ENCODE results near the gene SBNO2.

- TF ChIP-seq JUN (IDR thresholded peaks at IDR 0.05; ENCODE audit: borderline replicate concordance, low read depth, low read length) (no peak), JUN (CRISPR knock-in tag; IDR thresholded peaks at IDR 0.05; ENCODE audit: borderline replicate concordance) (no peak), AFF4 (CRISPR knock-in tag; IDR thresholded peaks at IDR 0.05) (no peak), POLR2G (IDR thresholded peaks at IDR 0.05; ENCODE audit: low read depth, low read length) (0 out of 2 replicates have a peak, but pooled peaks have one; percentile 36), MAX (CRISPR knock-in tag; IDR thresholded peaks at IDR 0.05) (no peak), POLR2AphosphoS5 (IDR thresholded peaks at IDR 0.05; ENCODE audit: control insufficient read depth, insufficient read depth, low read depth, low read length) (no peak), CEBPZ (IDR thresholded peaks at IDR 0.05; ENCODE audit: borderline replicate concordance, low read depth, low read length) (no peak), CHD4 (IDR thresholded peaks at IDR 0.05; ENCODE audit: insufficient read depth, insufficient replicate concordance, low read depth, low read length, poor library complexity, severe bottlenecking) (no peak), GABPA (tag; conservative IDR thresholded peaks at IDR 0.05; ENCODE audit: low read depth) (peak; percentile 48), BMI1 (IDR thresholded peaks at IDR 0.05; ENCODE audit: low read length) (no peak), KAT8 (IDR thresholded peaks at IDR 0.05; ENCODE audit: low read depth) (no peak), BACH1 (tag; IDR thresholded peaks at IDR 0.05) (no peak), POLR2A (conservative IDR thresholded peaks at IDR 0.05) (no peak)
Measured at GRCh38 chr19:1074544-1075283, 99.4 kb downstream of the SBNO2 start.
